Raji (cell line): Measurements from ENCODE around the gene ACOT7.

Experiments
- POLR2A ChIP-seq: IDR thresholded peaks from 2 replicates; pipeline ENCODE4 v1.6.1; 2011; ENCODE audit warnings: low read depth, low read length, control low read depth; ENCODE audit not compliant: insufficient read depth

ACOT7 gene

DNA sequence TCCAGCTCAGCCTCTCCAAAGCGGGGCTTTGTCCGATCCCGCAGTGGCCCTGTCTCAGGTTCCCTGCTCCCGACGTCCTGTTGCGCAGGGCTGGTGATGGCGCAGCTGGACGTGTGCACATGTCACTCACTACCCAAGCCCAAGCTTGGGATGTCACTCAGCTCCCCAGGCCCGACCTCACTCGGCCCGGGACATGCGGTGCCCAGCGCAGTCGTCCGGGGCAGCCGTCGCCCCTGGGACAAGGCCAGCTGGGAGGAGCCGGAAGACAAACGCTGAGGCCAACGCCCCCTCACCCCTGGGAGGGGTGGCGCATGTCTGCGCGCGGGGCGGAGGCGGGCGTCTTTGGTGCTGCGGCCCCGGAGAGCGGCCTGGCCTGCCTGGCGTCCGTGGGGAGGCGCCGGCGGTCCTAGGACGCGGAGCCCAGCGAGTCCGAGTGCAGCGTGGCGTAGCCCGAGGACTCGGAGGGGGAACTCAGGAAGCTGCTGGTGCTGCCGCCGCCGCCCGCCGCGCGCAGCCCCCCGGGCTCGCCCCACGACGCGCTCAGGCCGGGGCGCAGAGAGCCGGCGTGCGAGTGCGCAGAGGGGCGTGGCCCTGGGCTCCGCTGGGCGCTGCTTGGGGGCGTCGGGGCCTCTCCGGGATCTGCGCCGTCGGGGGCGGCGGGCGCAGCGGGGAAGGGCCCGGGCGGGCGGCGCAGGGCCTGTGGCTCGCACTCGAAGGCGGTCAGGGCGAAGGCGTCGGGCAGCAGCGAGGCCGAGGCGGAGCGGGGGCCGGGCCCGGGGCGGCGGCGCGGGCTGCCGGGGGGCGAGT lies 144.4 kb downstream of the ACOT7 start:
- no peak for TF ChIP-seq POLR2A

DNA sequence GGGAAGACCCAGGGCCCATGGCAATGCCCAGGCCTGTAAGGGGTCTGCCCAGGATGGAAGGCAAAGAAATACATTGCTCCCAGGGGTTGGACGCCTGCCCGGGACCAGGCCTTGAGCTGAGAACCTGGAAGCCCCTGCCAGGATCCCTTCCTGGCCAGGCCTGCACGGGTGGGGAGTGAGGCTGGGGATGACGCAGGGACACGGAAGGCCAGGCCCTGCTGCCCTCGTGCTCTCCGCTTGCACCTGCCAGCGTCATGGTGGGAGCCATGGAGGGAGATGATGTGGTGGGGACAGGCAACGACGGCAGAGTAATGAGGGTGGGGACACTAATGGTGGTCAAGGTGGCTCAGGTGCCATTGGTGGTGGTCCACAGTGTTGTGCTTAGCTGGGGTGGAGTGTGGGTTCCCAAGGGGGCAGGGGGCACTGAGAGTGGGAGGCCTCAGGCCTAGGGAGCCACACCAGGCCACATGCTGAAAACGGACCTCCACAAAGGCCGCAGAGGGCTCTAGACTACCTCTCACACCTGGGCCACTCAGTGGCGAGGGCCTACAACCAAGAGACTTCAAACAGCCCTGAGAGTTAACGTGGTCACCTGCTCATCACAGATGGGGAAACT lies 145.3 kb downstream of the ACOT7 start:
- no peak for TF ChIP-seq POLR2A

DNA sequence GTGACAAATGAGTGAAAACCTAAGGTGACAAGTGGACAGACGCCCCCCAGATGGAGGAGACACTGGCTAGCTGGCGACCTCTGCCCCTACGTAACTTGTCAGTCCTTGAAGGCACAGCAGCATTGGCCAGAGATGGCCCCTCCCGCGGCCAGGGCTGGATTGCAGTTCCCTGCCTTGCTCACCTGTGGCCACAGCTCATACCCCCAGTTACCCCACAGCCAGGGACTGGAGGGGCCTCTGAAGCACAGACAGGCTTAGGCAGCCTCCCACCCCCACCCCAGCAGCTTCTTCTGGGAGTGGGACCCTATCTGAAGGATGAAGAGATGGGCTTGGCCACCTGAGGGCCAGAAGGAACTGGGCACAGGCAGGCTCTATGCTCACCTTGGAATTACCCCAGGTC lies 145.9 kb downstream of the ACOT7 start:
- TF ChIP-seq POLR2A, result no peak

DNA sequence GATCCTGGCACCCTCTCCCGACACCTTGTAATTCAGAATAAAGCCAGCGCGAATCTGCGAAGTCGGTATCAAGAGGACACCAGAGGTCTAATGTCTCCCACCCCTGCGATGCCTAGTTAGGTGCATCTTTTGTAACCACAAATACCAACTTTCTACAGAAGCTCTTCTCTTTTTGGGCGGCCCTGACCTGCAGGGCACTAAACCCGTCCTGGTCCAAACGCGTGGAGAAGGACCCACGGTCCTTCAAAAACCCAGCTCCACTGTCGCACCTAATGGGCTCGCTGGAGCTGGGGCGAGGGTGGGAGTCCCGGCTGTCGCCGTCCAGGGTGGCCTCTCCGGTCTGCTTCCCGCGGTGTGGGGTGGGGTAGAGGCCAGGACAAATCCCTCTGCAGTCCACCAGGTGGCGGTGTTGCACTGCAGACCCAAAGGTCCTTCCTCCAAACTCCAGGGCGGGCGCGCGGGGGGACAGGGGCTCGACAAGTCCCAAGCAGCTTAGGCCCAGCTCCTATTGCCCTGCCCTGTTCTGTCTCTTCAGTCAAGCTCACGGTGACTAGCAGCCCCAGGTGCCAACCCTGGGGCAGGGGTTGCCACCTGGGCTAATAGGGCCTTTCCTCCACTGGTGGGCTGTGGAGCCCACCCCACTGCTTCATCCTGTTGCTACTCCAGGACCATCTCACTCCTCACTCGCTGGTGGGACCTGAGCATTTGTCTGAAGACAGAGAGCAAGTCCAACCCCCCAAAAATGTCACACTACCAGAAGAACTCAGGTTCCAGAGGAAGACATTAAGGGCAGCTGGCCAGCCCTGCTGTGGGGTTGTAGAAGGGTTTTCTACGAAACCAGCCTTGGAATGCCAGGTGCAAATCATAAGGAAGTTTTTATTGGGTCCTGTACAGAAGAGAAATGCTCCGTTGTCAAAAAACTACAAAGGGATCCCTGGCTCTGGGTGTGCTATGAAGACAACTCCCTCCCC lies 146.8 kb downstream of the ACOT7 start:
- no peak for TF ChIP-seq POLR2A

DNA sequence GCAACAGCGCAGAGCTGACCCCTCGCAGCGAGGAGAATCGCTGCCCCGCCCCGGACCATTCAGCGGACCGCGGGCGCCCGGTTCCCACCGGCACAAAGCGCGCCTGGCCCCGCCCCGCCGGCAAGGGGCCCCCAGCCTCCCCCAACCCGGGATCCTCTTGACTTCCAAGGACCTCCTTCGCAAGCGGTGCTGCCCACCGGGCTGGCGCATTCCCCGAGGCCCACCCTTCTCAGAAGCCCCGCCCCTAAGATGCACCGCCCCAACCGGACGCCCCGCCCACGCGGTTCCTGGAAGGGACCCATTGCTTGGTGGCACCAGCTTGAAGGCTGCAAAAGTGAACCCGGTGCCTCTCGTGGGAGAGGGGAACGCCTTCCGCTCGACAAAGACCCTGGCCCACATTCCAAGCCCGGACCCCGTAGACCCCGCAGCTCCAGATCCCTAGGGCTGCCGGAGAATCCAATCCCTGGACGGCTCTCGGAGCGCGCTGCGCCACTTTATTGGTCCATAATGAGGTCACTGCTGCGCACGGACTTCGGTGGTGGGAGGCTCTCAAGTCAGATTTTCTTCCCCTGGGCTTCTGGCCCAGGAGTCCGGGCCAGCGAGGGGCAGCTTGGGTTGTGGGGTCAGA lies 147.6 kb downstream of the ACOT7 start:
- TF ChIP-seq POLR2A, result no peak

DNA sequence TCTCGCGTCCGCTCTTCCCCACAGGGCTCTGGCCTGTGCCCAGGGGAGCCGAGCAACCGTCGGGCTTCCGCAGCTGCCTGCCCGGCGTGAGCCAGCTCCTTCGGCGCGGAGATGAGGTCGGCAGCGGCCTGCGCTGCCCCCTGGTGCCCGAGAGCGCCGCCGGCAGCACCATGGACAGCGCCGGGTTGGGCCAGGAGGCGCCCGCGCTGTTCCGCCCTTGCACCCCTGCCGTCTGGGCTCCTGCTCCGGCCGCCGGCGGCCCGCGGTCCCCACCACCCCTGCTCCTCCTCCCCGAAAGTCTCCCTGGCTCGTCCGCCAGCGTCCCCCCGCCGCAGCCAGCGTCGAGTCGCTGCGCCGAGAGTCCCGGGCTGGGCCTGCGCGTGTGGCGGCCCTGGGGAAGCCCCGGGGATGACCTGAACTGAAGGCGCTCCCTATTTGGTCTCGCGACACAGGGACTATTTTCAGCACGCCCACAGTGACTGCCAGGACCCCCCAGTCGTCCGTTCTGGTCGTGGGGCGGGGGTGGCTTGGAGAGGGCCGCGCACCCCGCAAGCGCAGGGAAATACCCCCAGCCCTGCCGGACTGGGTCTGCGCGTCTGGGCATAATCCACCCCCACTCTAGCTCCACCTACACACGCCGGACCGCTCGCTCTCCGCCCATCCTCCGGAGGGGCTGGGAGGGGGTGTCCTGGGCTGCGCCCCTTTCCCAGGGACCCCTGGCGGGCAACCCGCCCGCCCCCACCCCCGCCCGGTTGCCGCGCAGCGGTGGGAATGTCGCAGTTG lies 148.3 kb downstream of the ACOT7 start:
- TF ChIP-seq POLR2A, result no peak

DNA sequence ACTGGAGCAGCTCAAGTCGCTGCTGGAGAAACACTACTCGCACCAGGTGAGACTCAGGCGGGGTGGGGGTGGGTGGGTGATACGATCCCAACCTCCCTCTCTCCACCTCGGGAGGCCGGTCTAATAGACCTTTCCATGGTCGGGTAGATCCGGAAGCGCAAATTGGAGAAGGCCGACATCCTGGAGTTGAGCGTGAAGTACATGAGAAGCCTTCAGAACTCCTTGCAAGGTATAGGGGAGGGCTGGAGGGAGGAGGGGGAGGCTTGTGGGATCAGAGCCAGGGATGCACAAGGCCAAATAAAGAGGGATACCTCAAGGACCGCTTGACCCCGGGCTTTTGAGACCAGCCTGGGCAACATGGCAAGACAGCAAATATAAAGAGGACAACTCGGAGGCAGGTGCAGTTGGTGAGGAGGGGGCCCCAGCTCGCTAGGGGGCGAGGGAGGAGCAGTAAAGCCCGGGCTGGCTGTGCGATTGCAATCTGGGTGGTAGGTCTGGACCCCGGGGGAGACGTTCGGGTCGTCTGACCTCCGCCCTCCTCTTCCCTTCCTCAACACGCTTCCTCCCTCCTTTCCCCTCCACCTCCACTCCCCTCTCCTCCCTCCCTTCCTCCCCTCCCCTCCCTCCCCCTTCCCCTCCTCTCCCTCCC lies 149.0 kb downstream of the ACOT7 start:
- TF ChIP-seq POLR2A, result no peak

DNA sequence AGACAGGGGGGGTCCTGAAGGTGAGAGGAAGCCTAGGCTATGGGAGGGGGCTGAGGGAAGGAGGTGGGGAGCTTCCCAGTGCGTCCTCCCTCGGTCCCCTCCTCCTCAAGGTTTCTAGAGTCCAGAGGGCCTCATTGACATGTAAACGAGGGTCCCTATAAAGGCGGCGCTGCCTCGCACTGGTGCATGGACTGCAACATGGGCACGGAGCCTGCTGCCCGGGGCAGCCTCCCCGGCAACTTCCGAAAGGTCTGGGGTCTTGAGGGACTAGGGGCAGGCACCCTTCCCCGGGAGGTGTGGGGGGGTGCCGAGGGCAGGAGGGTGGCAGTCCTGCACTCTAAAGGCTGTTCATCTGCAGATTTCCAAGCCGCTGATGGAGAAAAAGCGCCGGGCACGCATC lies 149.6 kb downstream of the ACOT7 start, which contains the start of gene HES3:
Gene HES3, plus strand, starts transcription at position 187 of the 400 bp plus-strand sequence. Its CDS starts 187 bp downstream, at position 374.
- no peak for TF ChIP-seq POLR2A

DNA sequence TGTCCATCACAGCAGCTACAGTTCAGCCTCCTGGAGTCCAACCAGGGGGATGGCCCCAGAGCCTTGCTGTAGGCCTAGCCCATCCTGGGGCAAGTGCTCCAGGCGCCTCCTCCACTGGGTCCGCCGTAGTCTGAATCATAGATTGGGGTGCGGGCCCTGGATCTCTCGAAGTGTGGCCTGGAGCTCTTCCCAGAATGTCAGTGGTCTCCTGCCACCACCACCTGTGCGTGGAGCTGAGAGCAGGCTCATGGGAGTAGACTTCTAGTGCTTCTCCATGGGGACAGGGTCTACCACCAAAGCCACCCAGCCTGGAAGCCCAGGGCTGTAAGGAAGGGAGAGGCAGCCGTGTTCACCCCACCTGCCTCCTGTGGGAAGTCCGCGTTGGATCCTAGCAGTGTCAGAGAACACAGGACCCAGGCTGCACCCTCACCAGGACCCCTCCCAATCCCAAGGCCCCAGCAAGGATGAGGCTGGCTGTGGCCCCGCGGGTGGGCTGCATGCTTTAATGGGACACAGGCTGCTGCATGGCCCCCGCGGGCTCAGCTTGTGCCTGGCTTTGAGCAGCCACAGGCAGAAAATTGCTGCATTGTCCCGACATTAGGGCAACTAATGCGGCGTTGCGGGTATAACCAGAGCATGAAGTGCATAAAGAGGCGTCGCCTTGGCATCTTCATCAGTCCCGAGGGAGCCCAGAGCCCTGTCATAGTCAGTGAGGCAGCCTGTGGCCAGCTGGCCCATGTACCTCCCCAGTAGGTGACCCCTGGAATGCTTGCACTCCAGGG lies 150.3 kb downstream of the ACOT7 start:
- no peak for TF ChIP-seq POLR2A

DNA sequence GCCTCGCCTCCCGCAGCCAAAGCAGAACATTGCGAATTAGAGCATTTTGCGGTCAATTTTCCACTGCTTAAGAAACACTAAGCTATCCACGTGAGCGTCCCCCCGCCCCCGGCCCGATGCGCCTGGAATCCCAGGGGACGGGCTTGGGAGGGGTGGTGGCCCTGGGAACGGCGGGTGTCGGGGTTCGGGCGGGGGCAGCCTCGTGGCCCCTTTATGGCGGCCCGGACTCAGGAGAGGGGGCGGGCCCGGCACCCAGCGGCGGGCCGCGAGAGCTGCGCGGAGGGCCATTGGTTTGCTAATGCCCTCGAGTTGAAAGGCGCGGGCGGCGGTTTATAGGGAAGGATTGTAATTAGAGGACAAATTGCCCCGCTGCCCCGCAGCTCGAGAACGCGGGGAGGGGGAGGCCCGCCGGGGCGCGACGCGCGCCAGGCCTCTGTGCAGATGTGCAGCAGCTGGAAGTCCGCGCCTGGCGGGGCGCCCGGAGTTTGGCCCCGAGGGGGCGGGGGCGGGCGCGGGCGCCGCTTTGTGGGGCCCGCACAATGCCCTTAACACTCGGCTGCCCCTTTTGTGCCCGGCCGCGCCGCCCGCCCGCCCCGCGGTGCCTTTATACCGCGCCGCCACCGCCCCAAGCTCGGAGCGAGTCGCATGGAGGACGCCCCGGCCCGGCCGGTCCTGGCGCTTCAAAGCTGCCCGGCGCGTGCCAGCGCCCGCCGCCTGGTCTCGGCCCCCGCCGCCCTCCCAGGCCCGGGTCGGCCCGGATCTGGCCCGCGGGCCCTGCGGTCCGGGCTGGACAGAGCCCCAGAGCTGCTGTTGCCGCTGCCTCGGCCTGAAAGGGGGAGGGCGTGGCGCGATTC lies 151.5 kb downstream of the ACOT7 start:
- TF ChIP-seq POLR2A, result no peak

DNA sequence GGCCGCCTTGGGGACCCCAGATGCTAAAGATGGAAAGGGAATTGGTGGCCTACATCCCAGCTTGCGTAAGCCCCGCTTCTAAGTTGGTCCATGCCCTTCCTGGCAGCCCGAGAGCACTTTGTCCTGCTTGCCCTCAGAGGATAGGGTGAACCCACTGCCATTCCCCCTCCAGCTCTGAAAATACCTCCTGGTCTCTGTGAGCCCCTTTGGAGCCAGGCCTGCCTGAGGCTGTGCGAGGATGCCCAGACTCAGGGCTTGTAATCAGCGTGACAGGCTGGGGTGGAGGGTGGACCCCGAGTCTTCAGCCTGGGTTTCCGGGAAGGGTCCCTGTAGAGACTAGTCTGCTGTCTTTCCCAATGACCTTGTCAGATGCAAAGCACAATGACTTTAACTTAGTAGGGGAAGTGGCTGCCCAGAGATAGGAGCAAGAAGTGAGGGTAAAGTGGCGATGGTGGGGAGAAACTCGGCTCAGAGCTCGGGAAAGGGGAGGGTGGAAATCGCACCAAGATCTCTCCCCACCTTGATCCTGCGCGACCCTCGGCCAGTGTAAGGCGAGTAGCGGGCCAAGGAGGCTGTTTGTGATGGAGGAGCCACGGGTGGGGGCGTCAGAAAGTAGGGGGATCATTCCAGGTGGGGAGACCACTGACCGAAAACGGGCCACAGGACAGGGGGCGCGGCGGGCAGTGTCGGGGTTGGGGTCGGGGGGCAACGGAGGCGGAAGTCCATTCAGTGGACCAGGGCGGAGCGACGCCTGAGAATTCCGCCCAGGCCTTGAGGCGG lies 152.3 kb downstream of the ACOT7 start:
- no peak for TF ChIP-seq POLR2A

DNA sequence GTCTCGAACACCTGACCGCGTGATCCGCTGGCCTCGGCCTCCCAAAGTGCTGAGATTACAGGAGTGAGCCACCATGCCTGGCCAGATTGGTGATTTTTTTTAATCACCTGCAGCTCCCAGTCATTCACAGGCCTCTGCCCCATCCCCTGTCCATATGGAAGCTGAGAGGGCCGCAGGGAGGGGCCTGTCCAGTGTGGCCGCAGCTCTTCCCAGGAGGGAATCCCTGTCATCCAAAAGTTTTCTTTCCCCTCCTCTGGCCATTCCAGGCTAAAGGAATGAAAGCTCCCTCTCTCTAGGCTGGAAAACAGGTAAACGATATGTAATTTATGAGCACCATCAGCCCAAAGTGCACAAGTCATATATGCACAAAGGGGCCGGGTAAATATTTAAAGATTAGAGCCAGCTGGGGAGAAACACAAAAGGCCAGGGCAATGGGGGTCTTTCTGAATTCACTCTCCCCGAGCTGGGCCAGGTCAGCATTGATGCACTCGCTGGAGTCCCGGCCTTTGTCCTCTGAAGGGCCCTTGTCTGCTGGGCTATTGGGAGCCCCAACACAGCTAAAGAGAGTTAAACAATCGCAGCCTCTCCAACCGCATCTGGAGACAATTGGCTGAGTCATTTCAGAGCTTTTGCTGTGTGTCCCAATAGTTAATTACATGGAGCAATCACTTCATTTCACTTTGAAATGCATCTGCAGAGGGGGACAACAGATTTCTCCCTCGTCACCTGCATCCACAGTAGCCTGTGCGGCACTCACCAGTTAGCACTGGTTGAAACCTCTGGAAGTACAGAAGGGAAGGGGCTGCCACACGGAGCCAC lies 153.4 kb downstream of the ACOT7 start:
- TF ChIP-seq POLR2A, result no peak
